ENCODE data around the gene RTN1.

The RTN1 gene

GRCh38 chr14:59565087-59565486 lies 305.5 kb downstream of the RTN1 start:
- no peak for DNase-seq (ENCODE audit: low read depth)

DNA sequence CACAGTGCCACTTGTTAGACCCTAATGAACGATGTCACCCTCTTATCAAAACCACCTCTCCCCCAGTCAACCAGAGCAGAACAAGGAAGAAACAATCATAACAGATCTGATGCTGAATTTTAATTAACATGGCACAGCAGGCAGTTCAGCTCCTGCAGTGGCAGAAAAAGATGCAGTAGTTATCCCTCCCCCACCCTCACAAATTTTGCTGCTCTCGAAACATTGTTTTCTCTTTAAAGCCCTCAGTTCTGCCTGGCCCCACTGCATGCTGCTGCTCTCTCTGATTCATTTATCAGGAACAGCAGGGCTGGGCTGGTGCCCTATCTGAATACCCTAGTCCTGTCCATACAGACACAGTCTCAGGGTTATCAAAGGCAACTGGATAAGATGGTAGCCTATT lies 306.2 kb downstream of the RTN1 start:
- DNase-seq (ENCODE audit: low read depth): no peak

DNA sequence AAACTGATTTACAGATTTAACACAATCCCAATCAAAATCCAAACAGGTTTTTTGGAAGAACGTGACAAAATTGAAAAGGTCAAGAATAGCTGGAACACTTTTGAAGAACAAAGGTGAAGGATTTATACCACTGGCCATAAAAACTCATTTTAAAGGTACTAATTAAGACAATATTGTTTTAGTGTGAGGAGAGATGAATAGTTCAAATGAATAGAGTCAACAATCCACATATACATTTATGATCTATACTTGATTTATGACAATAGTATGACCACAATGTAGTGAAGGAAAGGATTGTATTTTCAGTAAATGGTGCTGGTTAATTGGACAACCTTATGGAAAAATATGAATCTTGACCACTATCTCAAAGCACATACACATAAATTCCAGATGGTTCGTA lies 323.3 kb downstream of the RTN1 start:
- no peak for DNase-seq (ENCODE audit: low read depth)
